Suprapubic skin (tissue), 4 donors: ENCODE measurements around the gene HOXD12. TPM values are rescaled to one million over a fixed set of nuclear protein-coding genes. Genes with fewer than 3 reads are reported as not detected.

Experiments
- DNase-seq, 2 donors: peaks; one replicate each; pipeline ENCODE4 v3.0.0-alpha.2; 2019; ENCODE audit warnings: low spot score in 2 of 2
- H3K27ac ChIP-seq: fragments of 200-600 bp; sonication (generic); one replicate; pipeline ENCODE4 v1.5.1; 2019
- H3K27me3 ChIP-seq: fragments of 200-600 bp; sonication (generic); one replicate; pipeline ENCODE4 v1.5.1; 2019
- H3K36me3 ChIP-seq: fragments of 200-600 bp; sonication (generic); one replicate; pipeline ENCODE4 v1.5.1; 2019
- H3K4me1 ChIP-seq: fragments of 200-600 bp; sonication (generic); one replicate; pipeline ENCODE4 v1.5.1; 2019
- H3K4me3 ChIP-seq: fragments of 200-600 bp; sonication (generic); one replicate; pipeline ENCODE4 v1.5.1; 2019; ENCODE audit warnings: mild to moderate bottlenecking
- H3K9me3 ChIP-seq: fragments of 200-600 bp; sonication (generic); one replicate; pipeline ENCODE4 v1.5.1; 2019
- CTCF ChIP-seq, 2 donors: fragments of 200-600 bp in 1 of 2; fragments of 450-650 bp in 1 of 2; sonication (generic) in 1 of 2; IDR thresholded peaks; one replicate each; pipeline ENCODE4 v1.5.1; 2016 to 2019; ENCODE audit warnings: antibody characterized with exemption in 2 of 2, mild to moderate bottlenecking in 1 of 2, moderate library complexity in 1 of 2
- EP300 ChIP-seq: sonication (generic); formaldehyde crosslinking; IDR thresholded peaks from one replicate; pipeline ENCODE4 v1.6.1; 2017; ENCODE audit warnings: antibody characterized with exemption
- POLR2A ChIP-seq, 2 donors: fragments of 450-650 bp; IDR thresholded peaks; one replicate each; pipeline ENCODE4 v1.6.1; 2017; ENCODE audit warnings: antibody characterized with exemption in 2 of 2, mild to moderate bottlenecking in 2 of 2, moderate library complexity in 2 of 2
- POLR2AphosphoS5 ChIP-seq, 3 donors: sonication (generic); formaldehyde crosslinking; IDR thresholded peaks; one replicate each; pipeline ENCODE4 v1.6.1; 2017; ENCODE audit warnings: antibody characterized with exemption in 3 of 3
- WGBS: methylation state at CpG from one replicate; pipeline ENCODE4 v1.1.5; 2018; 5-methylcytosine and 5-hydroxymethylcytosine counted together
- total RNA-seq, 4 donors: library from RNA; depleted of rRNA; stranded (reverse); fragments of >200 nt; gene quantifications; one replicate each; pipeline ENCODE4 v1.1.0, GENCODE V29; 2016

HOXD12 gene
- total RNA-seq, 4 donors from 2014 or later = not detected

- Histone ChIP-seq H3K27me3 (peaks cover 99% of the 10 kb centered on the region), H3K4me1 (peaks cover 55% of the 10 kb centered on the region), H3K27ac (no peak overlapping the region), H3K4me3 (peak overlapping the region; percentile 26), H3K9me3 (no peaks in the 10 kb centered on the region), H3K36me3 (no peaks in the 10 kb centered on the region)
- no peak for TF ChIP-seq CTCF (IDR thresholded peaks at IDR 0.05)
- no peak for TF ChIP-seq EP300
- TF ChIP-seq POLR2AphosphoS5 (IDR thresholded peaks at IDR 0.05) = no peak
- TF ChIP-seq POLR2A (IDR thresholded peaks at IDR 0.05) = no peak
- peak in 1 of 2 donors; percentile 78 for DNase-seq
- 2% methylated on average over 27 of the region's 56 CpGs for WGBS
Observed at GRCh38 chr2:176104316-176105077, 4.9 kb downstream of the HOXD12 start.

GRCh38 chr2:176105078-176105729 lies 5.6 kb downstream of the HOXD12 start:
- peak in 1 of 2 donors; percentile 75 for DNase-seq
- H3K27me3 ChIP-seq = peaks cover 99% of the 10 kb centered on the region
- H3K9me3 ChIP-seq = no peaks in the 10 kb centered on the region
- H3K36me3 ChIP-seq = no peaks in the 10 kb centered on the region
- 18% methylated on average over 20 of the region's 25 CpGs for WGBS
- H3K4me1 ChIP-seq = peaks cover 48% of the 10 kb centered on the region
- H3K4me3 ChIP-seq = peak overlapping the region; percentile 26
- no peak overlapping the region for H3K27ac ChIP-seq
- TF ChIP-seq EP300 (no peak), POLR2AphosphoS5 (IDR thresholded peaks at IDR 0.05) (no peak)

- no peaks in the 10 kb centered on the region for H3K9me3 ChIP-seq
- DNase-seq = no peak
- peaks cover 46% of the 10 kb centered on the region for H3K4me1 ChIP-seq
- peak overlapping the region; percentile 55 for H3K4me3 ChIP-seq
- no peak for TF ChIP-seq CTCF (IDR thresholded peaks at IDR 0.05)
- no peak for TF ChIP-seq EP300
- TF ChIP-seq POLR2AphosphoS5 (IDR thresholded peaks at IDR 0.05) = no peak
- no peak for TF ChIP-seq POLR2A (IDR thresholded peaks at IDR 0.05)
- no peak overlapping the region for H3K27ac ChIP-seq
- H3K27me3 ChIP-seq = peaks cover 99% of the 10 kb centered on the region
- no peaks in the 10 kb centered on the region for H3K36me3 ChIP-seq
- 28% methylated on average over 25 of the region's 25 CpGs for WGBS
Observed at GRCh38 chr2:176105730-176106580, 6.4 kb downstream of the HOXD12 start.

GRCh38 chr2:176106581-176107539 lies 7.3 kb downstream of the HOXD12 start, which contains the start of gene HOXD11:
Gene HOXD11, plus strand, starts transcription at chr2:176107280. Its CDS starts 76 bp downstream, at chr2:176107356.
- H3K4me1 ChIP-seq = peaks cover 51% of the 10 kb centered on the region
- H3K27ac ChIP-seq = no peak within 1 kb of the TSS
- H3K9me3 ChIP-seq = no peaks in the 10 kb centered on the region
- H3K36me3 ChIP-seq = no peaks in the 10 kb centered on the region
- no peak for TF ChIP-seq POLR2AphosphoS5 (IDR thresholded peaks at IDR 0.05)
- TF ChIP-seq CTCF (IDR thresholded peaks at IDR 0.05) = no peak
- no peak for TF ChIP-seq EP300
- TF ChIP-seq POLR2A (IDR thresholded peaks at IDR 0.05) = no peak
- H3K27me3 ChIP-seq = peaks cover 99% of the 10 kb centered on the region
- 2% methylated on average over 38 of the region's 85 CpGs for WGBS
- no peak for DNase-seq
- H3K4me3 ChIP-seq = peak within 1 kb of the TSS; percentile 55

- no peak for DNase-seq
- TF ChIP-seq POLR2A (IDR thresholded peaks at IDR 0.05) (no peak), POLR2AphosphoS5 (IDR thresholded peaks at IDR 0.05) (no peak), CTCF (IDR thresholded peaks at IDR 0.05) (no peak), EP300 (no peak)
- H3K4me3 ChIP-seq = peak overlapping the region; percentile 55
- WGBS = no CpG with 5 or more reads among the region's 59 CpGs
- peaks cover 99% of the 10 kb centered on the region for H3K27me3 ChIP-seq
- no peak overlapping the region for H3K27ac ChIP-seq
- no peaks in the 10 kb centered on the region for H3K36me3 ChIP-seq
- no peaks in the 10 kb centered on the region for H3K9me3 ChIP-seq
- H3K4me1 ChIP-seq = peaks cover 51% of the 10 kb centered on the region
Observed at GRCh38 chr2:176107731-176108181, 8.2 kb downstream of the HOXD12 start.
